Retinal pigment epithelial cell (primary cell): Measurements from ENCODE around the gene MED1.

Experiments used
- DNase-seq: peaks from one replicate; pipeline ENCODE4 v3.0.0-alpha.2; 2010; ENCODE audit warnings: low read depth
- H3K4me3 ChIP-seq: 2 replicates; pipeline ENCODE4 v1.5.1; 2011; ENCODE audit warnings: mild to moderate bottlenecking, low read length, control low read depth, moderate library complexity
- TF ChIP-seq, protein P1 (sequence below): conservative IDR thresholded peaks from 2 replicates; pipeline ENCODE4 v1.5.1; 2011; ENCODE audit warnings: low read depth, low read length, control low read depth, inconsistent platforms

Gene MED1

GRCh38 chr17:39365872-39366271 is 85.2 kb downstream of the MED1 start:
- no peak overlapping the region for H3K4me3 ChIP-seq
- TF ChIP-seq, protein P1, sequence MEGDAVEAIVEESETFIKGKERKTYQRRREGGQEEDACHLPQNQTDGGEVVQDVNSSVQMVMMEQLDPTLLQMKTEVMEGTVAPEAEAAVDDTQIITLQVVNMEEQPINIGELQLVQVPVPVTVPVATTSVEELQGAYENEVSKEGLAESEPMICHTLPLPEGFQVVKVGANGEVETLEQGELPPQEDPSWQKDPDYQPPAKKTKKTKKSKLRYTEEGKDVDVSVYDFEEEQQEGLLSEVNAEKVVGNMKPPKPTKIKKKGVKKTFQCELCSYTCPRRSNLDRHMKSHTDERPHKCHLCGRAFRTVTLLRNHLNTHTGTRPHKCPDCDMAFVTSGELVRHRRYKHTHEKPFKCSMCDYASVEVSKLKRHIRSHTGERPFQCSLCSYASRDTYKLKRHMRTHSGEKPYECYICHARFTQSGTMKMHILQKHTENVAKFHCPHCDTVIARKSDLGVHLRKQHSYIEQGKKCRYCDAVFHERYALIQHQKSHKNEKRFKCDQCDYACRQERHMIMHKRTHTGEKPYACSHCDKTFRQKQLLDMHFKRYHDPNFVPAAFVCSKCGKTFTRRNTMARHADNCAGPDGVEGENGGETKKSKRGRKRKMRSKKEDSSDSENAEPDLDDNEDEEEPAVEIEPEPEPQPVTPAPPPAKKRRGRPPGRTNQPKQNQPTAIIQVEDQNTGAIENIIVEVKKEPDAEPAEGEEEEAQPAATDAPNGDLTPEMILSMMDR = no peak
- DNase-seq = no peak

DNA sequence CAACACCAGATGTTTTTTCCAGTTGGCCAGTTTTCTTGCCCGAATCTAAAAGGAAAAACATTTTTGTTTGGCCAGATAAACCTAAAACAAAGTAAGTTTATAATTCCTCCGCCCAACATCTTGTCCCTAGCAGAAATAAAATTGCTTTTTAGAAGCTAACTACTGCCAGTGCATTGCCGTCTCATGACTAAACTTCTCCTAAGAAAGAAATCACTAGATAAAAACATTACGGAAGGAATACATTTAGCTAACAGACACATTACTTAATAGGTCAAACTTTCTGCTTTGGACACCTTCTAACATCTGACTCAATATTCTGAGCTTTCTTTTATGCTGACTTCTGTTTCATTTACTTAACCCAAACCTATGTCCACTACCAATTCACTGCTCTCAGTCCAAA is 85.8 kb downstream of the MED1 start:
- no peak overlapping the region for H3K4me3 ChIP-seq
- no peak for DNase-seq
- TF ChIP-seq, protein P1 = no peak

GRCh38 chr17:39364236-39365025 is 86.6 kb downstream of the MED1 start:
- no peak for DNase-seq
- H3K4me3 ChIP-seq = no peak overlapping the region
- TF ChIP-seq, protein P1 = no peak

GRCh38 chr17:39361064-39361463 is 90.0 kb downstream of the MED1 start:
- no peak overlapping the region for H3K4me3 ChIP-seq
- DNase-seq = no peak
- TF ChIP-seq, protein P1 = no peak

DNA sequence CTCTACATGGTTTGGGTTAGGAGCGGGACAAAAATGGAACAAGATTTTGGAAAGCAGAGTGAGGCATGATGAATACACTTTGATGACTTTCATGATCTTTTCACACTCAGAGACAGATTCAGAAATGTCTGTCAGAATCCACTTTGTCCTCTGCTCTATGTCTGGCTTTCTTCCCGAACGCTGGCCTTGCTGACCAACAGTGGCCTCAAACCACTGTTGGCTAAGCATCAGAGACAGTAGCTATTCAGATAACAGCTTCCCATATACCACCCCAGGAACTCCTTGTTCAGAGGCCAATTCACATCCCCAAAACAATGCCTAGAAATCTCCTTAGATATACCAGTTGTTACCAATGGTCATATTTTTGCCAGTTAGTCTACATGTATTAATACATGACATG is 90.5 kb downstream of the MED1 start:
- no peak for DNase-seq
- H3K4me3 ChIP-seq = no peak overlapping the region
- TF ChIP-seq, protein P1 = no peak

DNA sequence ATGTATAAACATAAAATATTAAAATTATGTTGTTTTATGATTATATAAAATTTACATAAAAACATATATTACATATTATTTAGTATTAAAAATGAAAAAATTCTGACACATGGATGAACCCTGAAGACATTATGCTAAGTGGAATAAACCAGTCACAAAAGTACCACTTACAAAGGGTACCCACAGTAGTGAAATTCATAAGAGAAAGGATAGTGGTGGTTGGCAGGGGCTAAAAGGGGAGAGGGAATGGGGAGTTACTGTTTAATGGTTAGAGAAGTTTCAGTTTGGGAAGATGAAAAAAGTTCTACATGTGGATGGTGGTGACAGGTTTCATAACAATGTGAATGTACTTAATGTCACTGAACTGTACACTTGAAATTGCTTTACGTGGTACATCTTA is 91.1 kb downstream of the MED1 start:
- no peak for DNase-seq
- TF ChIP-seq, protein P1 = no peak
- no peak overlapping the region for H3K4me3 ChIP-seq

- TF ChIP-seq, protein P1 = no peak
Observed at GRCh38 chr17:39357986-39358385, 93.1 kb downstream of the MED1 start.

More at GRCh38 chr17:39357986-39358385, 93.1 kb downstream of the MED1 start:
- no peak for DNase-seq
- no peak overlapping the region for H3K4me3 ChIP-seq
